K562 (cell line): Measurements from ENCODE around the gene MCM5. TPM values are rescaled to one million over a fixed set of nuclear protein-coding genes. Genes with fewer than 3 reads are reported as not detected.

ENCODE experiments used
- ARID2 ChIP-seq: fragments of 450-650 bp; IDR thresholded peaks from 2 replicates; pipeline ENCODE4 v1.6.1; 2017; ENCODE audit warnings: antibody characterized with exemption, mild to moderate bottlenecking
- CCNT2 ChIP-seq: IDR thresholded peaks from 2 replicates; pipeline ENCODE4 v1.6.1; 2011; ENCODE audit warnings: borderline replicate concordance, low read depth, mild to moderate bottlenecking, moderate library complexity, mixed read lengths, low read length; ENCODE audit not compliant: insufficient read length; ENCODE audit errors: extremely low read depth
- CREB5 ChIP-seq: fragments of 250-450 bp; sonication (Bioruptor Pico); IDR thresholded peaks from 2 replicates; pipeline ENCODE4 v1.5.0; 2020; ENCODE audit warnings: mild to moderate bottlenecking
- DEAF1 ChIP-seq: fragments of 450-650 bp; formaldehyde crosslinking; IDR thresholded peaks from 2 replicates; pipeline ENCODE4 v1.4.0; 2020; ENCODE audit warnings: mild to moderate bottlenecking, moderate library complexity
- ESRRA ChIP-seq: fragments of 450-650 bp; IDR thresholded peaks from 2 replicates; pipeline ENCODE4 v1.6.1; 2014; ENCODE audit warnings: low read depth, mild to moderate bottlenecking, moderate library complexity, borderline replicate concordance
- GATAD2B ChIP-seq: fragments of 450-650 bp; IDR thresholded peaks from 2 replicates; pipeline ENCODE4 v1.6.1; 2017; ENCODE audit warnings: mild to moderate bottlenecking, borderline replicate concordance
- KDM1A ChIP-seq, 2 experiments: fragments of 450-650 bp; IDR thresholded peaks; 2 replicates each; pipeline ENCODE4 v1.6.1; 2016; ENCODE audit warnings: mild to moderate bottlenecking in 2 of 2
- L3MBTL2 ChIP-seq: fragments of 450-650 bp; IDR thresholded peaks from 2 replicates; pipeline ENCODE4 v1.6.1; 2016; ENCODE audit warnings: mild to moderate bottlenecking, moderate library complexity
- MLX ChIP-seq, 2 experiments: fragments of 450-650 bp in 1 of 2; sonication (generic) in 1 of 2; formaldehyde crosslinking; conservative IDR thresholded peaks; 2 replicates each; pipeline versions ENCODE4 v1.4.0 to v1.8.1; 2020 to 2022; ENCODE audit warnings: mild to moderate bottlenecking in 1 of 2, missing genetic modification reagents in 1 of 2
- MNT ChIP-seq, 2 experiments: fragments of 450-650 bp; conservative IDR thresholded peaks; 2 replicates each; pipeline ENCODE4 v1.6.1; 2017; ENCODE audit warnings: mild to moderate bottlenecking in 2 of 2, moderate library complexity in 2 of 2
- PHF8 ChIP-seq: fragments of 200-600 bp; sonication (generic); IDR thresholded peaks from 2 replicates; pipeline ENCODE4 v1.6.1; 2012; ENCODE audit warnings: mixed run types, mild to moderate bottlenecking, inconsistent platforms, low read length, moderate library complexity, borderline replicate concordance
- SAFB ChIP-seq: fragments of 200-400 bp; formaldehyde crosslinking; IDR thresholded peaks from 2 replicates; pipeline ENCODE4 v1.6.1; 2017; ENCODE audit warnings: low read depth, low read length, borderline replicate concordance
- ZBED1 ChIP-seq: IDR thresholded peaks from 2 replicates; pipeline ENCODE4 v1.6.1; 2014
- ZFP30 ChIP-seq: fragments of 250-450 bp; sonication (Bioruptor Pico); IDR thresholded peaks from 2 replicates; pipeline ENCODE4 v1.8.0; 2022; ENCODE audit warnings: moderate library complexity, mild to moderate bottlenecking, inconsistent platforms, borderline replicate concordance
- ZNF609 ChIP-seq: sonication (generic); formaldehyde crosslinking; IDR thresholded peaks from 2 replicates; pipeline ENCODE4 v1.8.1; 2023; ENCODE audit warnings: missing genetic modification reagents, mild to moderate bottlenecking, borderline replicate concordance
- polyA plus RNA-seq, 8 experiments: library from polyadenylated mRNA; depleted of rRNA in 4 of 8; stranded (reverse) in 5 of 8; unstranded in 3 of 8; fragments of >200 nt; fragmentation: Nextera tagmentation in 2 of 8; fragmentation: Illumina TruSeq in 1 of 8; extraction: Ambion mirVana in 2 of 8; extraction: Trizol in 1 of 8; gene quantifications; 2 replicates each; pipeline versions ENCODE4 v1.2.1 to v1.2.3, GENCODE V29; 2011 to 2014; ENCODE audit warnings: inconsistent platforms in 1 of 8, missing spikeins in 1 of 8
- total RNA-seq, 7 experiments: library from RNA; depleted of rRNA in 6 of 7; stranded (reverse); fragments of >200 nt in 6 of 7; fragmentation: Illumina TruSeq in 2 of 7; extraction: Trizol in 2 of 7; gene quantifications; 2 replicates each; pipeline versions ENCODE4 v1.2.1 to v1.2.3, GENCODE V29; 2011 to 2021; ENCODE audit warnings: low replicate concordance in 1 of 7

MCM5 gene
- total and polyA plus RNA-seq, 9 of the 15 experiments (the other 6 are each of a cell fraction or from before 2014, with no cell fraction given) = 5.6 to 180 (median 66.1) TPM

GRCh38 chr22:35350539-35351503 is 49.1 kb upstream of the MCM5 start (continued):
- TF ChIP-seq MNT (conservative IDR thresholded peaks at IDR 0.05) (peak in 1 of 2 experiments; percentile 49; a peak in 2 of 4 replicates), KDM1A (IDR thresholded peaks at IDR 0.05) (peak; percentile 35 to 72; a peak in 3 of 4 replicates), L3MBTL2 (peak; percentile 25; the same call in 1 of the 2 replicates), DEAF1 (CRISPR knock-in tag) (peak; percentile 66), GATAD2B (0 out of 2 replicates have a peak, but pooled peaks have one; percentile 16), ZFP30 (CRISPR knock-in tag) (no peak), CREB5 (CRISPR knock-in tag) (no peak), ESRRA (0 out of 2 replicates have a peak, but pooled peaks have one; percentile 43), ZNF609 (CRISPR knock-in tag) (no peak), CCNT2 (peak; percentile 24), PHF8 (peak; percentile 27; the same call in 1 of the 2 replicates), ZBED1 (no peak), MLX (CRISPR knock-in tag; conservative IDR thresholded peaks at IDR 0.05) (no peak), SAFB (0 out of 2 replicates have a peak, but pooled peaks have one; percentile 28), ARID2 (peak; percentile 72; the same call in 1 of the 2 replicates)
